ENCODE data around the gene HPS5.

Gene HPS5

GRCh38 chr11:18235394-18236334, 86.3 kb downstream of the HPS5 start:
- no peak for DNase-seq (ENCODE audit: low read depth in 2 of 2)

- no peak for DNase-seq (ENCODE audit: low read depth in 2 of 2)
These were observed 88.0 kb downstream of the HPS5 start for GRCh38 chr11:18233912-18234311.

GRCh38 chr11:18230859-18231258, 91.1 kb downstream of the HPS5 start:
- no peak for DNase-seq (ENCODE audit: low read depth in 2 of 2)

- DNase-seq (ENCODE audit: low read depth in 2 of 2): no peak
These were observed 92.4 kb downstream of the HPS5 start for GRCh38 chr11:18229501-18229900.

Measured in stimulated activated CD4-positive, alpha-beta T cell treated with anti-CD3 and anti-CD28 coated beads, Interleukin-12 subunit alpha, Interleukin-12 subunit beta, amount 100 ng/mL, for 24 hours (primary cell).